Right ventricle myocardium superior (tissue), 1 donor: Measurements from ENCODE around the gene PPIAL4G. TPM values are rescaled to one million over a fixed set of nuclear protein-coding genes. Genes with fewer than 3 reads are reported as not detected.
"Not testable (repeated sequence)": the region's sequence is repeated elsewhere in the genome, so short reads cannot be mapped to it uniquely, and the experiment has no call there.

Experiments used
- ATAC-seq: fragments of 200-7000 bp; cut with Tn5 transposase; one replicate; pipeline ENCODE4 v1.9.1; 2020; ENCODE audit warnings: mild to moderate bottlenecking; ENCODE audit not compliant: poor library complexity
- DNase-seq: peaks from one replicate; pipeline ENCODE4 v3.0.0-alpha.2; 2020
- intact Hi-C: fragments of 100-400 bp; cut with DNase I; formaldehyde crosslinking; loops from one replicate; pipeline ENCODE4 v1.11.2; 2022
- long read RNA-seq: library from polyadenylated mRNA; unstranded; transcript quantifications from one replicate; pipeline ENCODE4 v2.0.0, GENCODE V29; 2021
- total RNA-seq: library from RNA; stranded (reverse); fragmentation: NEBNext Ultra II Directional; extraction: Animal tissue kit (Norgen Biotek cat#: 25700); gene quantifications from one replicate; pipeline ENCODE4 v1.2.1, GENCODE V29; 2021
- donor health status: DM: no; HTN: yes; CAD: no; lungs with severe emphysema.

PPIAL4G gene
- total RNA-seq: not detected
- long read RNA-seq: 0 reads

- DNase-seq, ATAC-seq, intact Hi-C loops: not testable (repeated sequence)
Observed at GRCh38 chr1:148483029-148483428, at the start of gene PPIAL4G. TSS of gene PPIAL4G (minus strand) at chr1:148483302. CDS start at chr1:148483252, 50 bp downstream.

GRCh38 chr1:148532158-148532557 is 49.1 kb upstream of the PPIAL4G start:
- intact Hi-C loops, DNase-seq, ATAC-seq: not testable (repeated sequence)

DNA sequence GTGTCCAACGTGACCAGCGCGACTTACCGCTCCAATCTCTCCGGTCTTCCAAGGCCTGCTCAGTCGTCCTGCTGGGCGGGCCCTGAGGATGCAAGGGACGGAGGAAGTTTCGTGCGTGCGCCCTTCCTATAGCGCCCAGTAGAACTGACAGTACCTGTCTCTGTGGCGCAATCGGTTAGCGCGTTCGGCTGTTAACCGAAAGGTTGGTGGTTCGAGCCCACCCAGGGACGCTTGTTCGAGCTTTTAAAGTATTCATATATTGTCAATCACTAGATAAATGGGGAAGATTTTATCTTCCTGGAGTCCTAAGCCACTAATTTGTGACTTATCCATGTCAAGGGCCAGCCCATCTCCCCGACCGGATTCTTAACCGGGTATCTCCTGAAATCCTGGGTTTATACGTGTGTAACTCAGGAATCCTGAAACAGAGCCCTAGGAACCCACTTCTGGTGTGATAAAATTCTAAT is 46.0 kb upstream of the PPIAL4G start:
- DNase-seq: peak; percentile 37
- intact Hi-C loops: not testable (repeated sequence)

DNA sequence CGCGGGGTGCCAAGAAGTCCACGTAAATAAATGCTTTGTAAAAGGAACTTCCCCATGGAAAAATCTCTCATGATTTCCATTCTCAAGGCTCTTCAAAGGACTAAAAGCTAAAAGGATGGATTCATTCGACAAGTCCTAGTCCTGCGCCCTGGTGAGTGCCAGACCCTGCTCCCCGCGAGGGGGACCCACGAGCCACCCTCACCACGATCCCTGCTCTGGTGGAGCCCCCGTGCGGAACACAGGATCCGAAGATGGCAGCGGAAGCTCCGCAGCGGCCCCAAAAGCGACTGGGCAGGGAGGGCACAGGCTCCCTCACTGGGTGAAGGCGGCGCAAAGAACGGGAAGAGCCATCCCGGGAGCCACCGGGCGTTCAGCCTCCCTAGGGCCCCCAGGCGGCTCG is 45.5 kb upstream of the PPIAL4G start:
- intact Hi-C loops, ATAC-seq, DNase-seq: not testable (repeated sequence)

More for the DNA sequence above, 46.0 kb upstream of the PPIAL4G start:
- not testable (repeated sequence) for ATAC-seq

DNA sequence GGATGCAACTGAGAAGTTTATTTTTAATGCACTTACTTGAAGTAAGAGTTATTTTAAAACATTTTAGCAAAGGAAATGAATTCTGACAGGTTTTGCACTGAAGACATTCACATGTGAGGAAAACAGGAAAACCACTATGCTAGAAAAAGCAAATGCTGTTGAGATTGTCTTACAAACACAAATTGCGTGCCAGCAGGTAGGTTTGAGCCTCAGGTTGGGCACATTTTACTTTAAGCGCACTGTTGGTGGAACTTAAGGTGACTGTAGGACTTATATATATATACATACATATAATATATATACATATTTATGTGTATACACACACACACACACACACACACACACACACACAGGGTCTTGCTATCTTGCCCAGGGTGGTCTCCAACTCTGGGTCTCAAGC is 43.5 kb upstream of the PPIAL4G start:
- intact Hi-C loops, ATAC-seq, DNase-seq: not testable (repeated sequence)

GRCh38 chr1:148523205-148524144 is 40.4 kb upstream of the PPIAL4G start:
- intact Hi-C loops, DNase-seq: not testable (repeated sequence)
- peak; percentile 6 for ATAC-seq

- intact Hi-C loops: not testable (repeated sequence)
- peak; percentile 93 for ATAC-seq
- DNase-seq: peak; percentile 84
Observed at GRCh38 chr1:148522561-148523204, 39.6 kb upstream of the PPIAL4G start.

DNA sequence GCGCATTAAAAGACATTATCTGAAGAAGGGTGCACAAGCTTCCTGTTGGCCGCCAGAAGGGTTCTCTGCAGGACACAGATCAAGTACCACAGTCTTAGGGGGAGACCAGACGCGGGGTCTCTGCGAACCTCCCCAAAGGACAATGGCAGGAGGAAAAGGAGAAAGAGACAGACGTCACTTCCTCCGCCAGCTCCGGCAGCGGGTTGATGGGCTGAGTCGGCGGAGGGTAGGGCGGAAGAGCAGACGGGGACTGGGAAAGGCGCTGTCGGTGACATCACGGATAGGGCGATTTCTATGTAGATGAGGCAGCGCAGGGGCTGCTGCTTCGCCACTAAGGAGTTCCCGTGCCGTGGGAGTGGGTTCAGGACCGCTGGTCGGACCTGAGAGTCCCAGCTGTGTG is 39.0 kb upstream of the PPIAL4G start:
- ATAC-seq: peak; percentile 93

GRCh38 chr1:148514310-148514709 is 31.2 kb upstream of the PPIAL4G start:
- ATAC-seq, DNase-seq, intact Hi-C loops: not testable (repeated sequence)

More for the DNA sequence above, 39.0 kb upstream of the PPIAL4G start:
- intact Hi-C loops: not testable (repeated sequence)
- peak; percentile 89 for DNase-seq

DNA sequence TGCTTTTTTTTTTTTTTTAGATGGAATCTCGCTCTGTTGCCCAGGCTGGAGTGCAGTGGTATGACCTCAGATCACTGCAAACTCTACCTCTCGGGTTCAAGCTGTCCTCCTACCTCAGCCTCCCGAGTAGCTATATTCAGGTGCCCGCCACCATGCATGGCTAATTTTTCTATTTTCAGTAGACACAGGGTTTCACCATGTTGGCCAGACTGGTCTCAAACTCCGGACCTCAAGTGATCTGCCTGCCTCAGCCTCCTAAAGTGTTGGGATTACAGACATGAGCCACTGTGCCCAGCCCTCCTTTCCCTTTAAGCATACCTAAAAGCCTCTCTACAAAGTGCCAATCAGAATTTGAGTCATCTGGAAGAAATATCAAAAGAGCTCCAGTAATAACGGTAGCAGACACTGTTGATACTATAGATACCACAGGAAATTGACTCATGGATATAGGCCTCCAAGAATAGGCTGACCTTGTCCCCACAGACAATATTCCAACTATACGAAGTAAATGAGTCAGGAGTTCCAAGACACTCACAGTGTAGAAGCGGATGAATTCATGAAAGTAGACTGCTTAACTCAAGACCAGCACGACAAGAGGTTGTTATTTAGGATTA is 29.6 kb upstream of the PPIAL4G start:
- ATAC-seq, DNase-seq, intact Hi-C loops: not testable (repeated sequence)

DNA sequence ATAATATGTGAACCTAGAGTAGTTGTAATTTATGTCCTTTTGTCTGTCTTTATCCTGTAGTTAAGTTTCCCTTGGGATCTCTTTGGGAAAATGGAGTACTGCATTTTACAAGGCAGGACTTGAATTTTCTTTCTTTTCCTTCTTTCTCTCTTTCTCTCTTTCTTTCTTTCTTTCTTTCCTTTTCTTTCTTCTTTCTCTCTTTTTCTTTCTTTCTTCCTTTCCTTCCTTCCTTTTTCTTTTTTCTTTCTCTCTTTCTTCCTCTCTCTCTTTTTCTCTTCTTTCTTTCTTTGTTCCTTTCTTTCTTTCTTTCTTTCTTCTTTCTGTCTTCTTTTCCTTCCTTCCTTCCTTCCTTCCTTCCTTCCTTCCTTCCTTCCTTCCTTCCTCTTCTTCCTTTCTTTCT is 10.8 kb upstream of the PPIAL4G start:
- ATAC-seq, DNase-seq, intact Hi-C loops: not testable (repeated sequence)

DNA sequence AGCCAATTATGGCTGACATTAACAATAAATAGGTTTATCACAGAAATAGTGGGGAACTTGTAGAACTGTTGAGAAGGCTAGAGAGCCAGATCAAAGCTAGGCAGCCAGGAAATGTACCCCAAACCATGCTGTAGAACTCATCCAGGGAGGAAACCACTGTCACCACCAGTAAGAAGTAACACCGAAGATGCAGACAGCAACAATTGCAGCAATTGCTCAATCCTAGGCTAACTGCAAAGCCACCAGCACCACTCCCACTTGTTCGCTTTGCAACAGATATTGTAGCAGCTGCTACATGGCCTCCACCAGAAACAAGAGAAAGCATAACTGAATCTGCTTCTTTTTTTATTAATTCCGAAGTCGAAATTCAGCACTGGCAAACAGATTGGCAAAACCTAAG is 2.0 kb downstream of the PPIAL4G start:
- DNase-seq, ATAC-seq, intact Hi-C loops: not testable (repeated sequence)

- ATAC-seq, intact Hi-C loops, DNase-seq: not testable (repeated sequence)
Observed at GRCh38 chr1:148459694-148460093, 23.4 kb downstream of the PPIAL4G start.

GRCh38 chr1:148458901-148459581 is 24.1 kb downstream of the PPIAL4G start:
- peak; percentile 43 for DNase-seq
- intact Hi-C loops, ATAC-seq: not testable (repeated sequence)

DNA sequence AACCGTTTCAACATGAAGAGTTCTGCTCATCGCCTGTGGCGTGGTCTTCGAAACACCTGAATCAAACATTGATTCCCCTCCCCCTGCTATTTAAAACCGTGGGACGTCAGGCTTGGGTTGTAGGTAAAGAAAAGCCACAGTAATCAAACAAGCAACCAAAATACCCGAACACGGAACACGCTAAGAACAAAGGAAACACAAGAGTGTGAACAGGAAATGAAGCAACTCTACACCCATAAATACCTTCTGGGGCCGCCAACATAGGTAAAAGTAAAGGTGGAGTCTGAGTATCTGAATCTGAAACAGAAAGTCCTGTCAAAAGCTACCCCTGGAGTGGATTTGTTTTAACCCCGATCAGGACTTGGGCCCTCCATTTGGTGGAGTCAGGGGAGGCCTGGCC is 24.7 kb downstream of the PPIAL4G start:
- intact Hi-C loops, ATAC-seq, DNase-seq: not testable (repeated sequence)

DNA sequence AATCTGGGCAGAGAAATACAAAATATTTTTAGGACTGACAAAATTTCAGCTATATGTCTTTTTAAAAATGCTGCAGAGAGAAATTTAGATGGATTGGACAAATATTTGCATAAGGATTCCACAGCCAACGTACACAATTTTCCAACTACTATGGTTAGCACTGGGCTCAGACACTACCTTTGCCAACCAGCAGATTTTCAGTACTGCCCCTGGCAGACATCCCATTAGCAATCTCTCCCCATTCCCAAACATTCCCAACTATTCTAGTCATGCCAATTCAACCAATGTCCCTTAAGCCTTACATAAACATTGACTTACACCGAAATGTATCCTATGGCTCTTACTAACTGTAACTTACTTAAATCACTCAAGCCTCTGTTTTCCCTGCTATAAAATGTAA is 30.3 kb downstream of the PPIAL4G start:
- intact Hi-C loops, ATAC-seq, DNase-seq: not testable (repeated sequence)

- ATAC-seq, DNase-seq, intact Hi-C loops: not testable (repeated sequence)
Observed at GRCh38 chr1:148439654-148440325, 43.3 kb downstream of the PPIAL4G start.

GRCh38 chr1:148435406-148435805 is 47.7 kb downstream of the PPIAL4G start:
- DNase-seq (no peak), ATAC-seq (no peak)
- intact Hi-C loops: no loop called here
